ENCODE data around the gene TMSB15C.

The TMSB15C gene

GRCh38 chrX:104041003-104041402 lies 35.0 kb downstream of the TMSB15C start:
- DNase-seq, result no peak

GRCh38 chrX:104039689-104040505 lies 36.1 kb downstream of the TMSB15C start, which contains the start of gene H2BW2:
TSS of gene H2BW2 (plus strand) at chrX:104039956. CDS start at chrX:104039995, 39 bp downstream.
- DNase-seq, result no peak
